Measurements from ENCODE around the gene SWAP70. TPM values are rescaled to one million over a fixed set of nuclear protein-coding genes. Genes with fewer than 3 reads are reported as not detected.

SWAP70 gene
- total RNA-seq, 1 donor from 2014 or later, result 33.7 TPM

DNA sequence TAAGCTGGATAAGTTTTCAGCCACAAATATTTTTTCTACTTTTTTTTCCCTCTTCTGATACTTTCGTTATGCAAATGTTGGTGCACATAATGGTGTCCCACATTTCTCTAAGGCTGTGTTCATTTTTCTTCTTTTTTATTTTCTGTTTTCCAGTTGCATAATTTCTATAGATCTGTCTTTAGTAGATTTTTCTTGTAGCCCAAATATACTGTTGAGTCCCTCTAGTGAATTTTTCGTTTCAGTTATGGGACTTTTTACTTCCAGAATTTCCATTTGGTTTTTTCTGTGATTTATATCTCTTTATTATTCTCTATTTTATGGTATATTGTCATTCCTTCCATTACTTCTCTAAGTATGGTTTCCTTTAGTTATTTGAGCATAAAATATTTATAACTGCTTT is 72.0 kb downstream of the SWAP70 start:
- H3K27me3 Mint-ChIP-seq (ENCODE audit: low read depth, unreplicated experiment), result no peaks in the 10 kb centered on the region
- H3K4me3 Mint-ChIP-seq (ENCODE audit: unreplicated experiment), result no peak overlapping the region
- H3K4me1 ChIP-seq (ENCODE audit: insufficient read depth, low read length), result no peaks in the 10 kb centered on the region
- H3K27me3 ChIP-seq (ENCODE audit: insufficient read depth, low read length), result no peaks in the 10 kb centered on the region
- H3K4me1 Mint-ChIP-seq (ENCODE audit: low read depth, unreplicated experiment), result peaks cover 13% of the 10 kb centered on the region
- peaks cover 7% of the 10 kb centered on the region for H3K9me3 Mint-ChIP-seq (ENCODE audit: unreplicated experiment)
- H4K20me1 ChIP-seq (ENCODE audit: insufficient read depth, low read length), result no peaks in the 10 kb centered on the region
- H3K4me3 ChIP-seq (ENCODE audit: insufficient read depth, low read depth, low read length), result no peak overlapping the region
- no peak overlapping the region for H3K4me2 ChIP-seq (ENCODE audit: low read length)
- H3K9me3 ChIP-seq (ENCODE audit: insufficient read depth, low read depth, low read length), result no peaks in the 10 kb centered on the region
- H3K27ac ChIP-seq (ENCODE audit: low read depth, low read length), result no peak overlapping the region
- peaks cover 30% of the 10 kb centered on the region for H3K36me3 Mint-ChIP-seq (ENCODE audit: low read depth, unreplicated experiment)
- FAIRE-seq (no peak), DNase-seq (ENCODE audit: low read depth) (no peak)
- H2AFZ ChIP-seq (ENCODE audit: low read depth, low read length), result no peak overlapping the region
- no peak overlapping the region for H3K9ac ChIP-seq (ENCODE audit: low read length)
- H3K79me2 ChIP-seq (ENCODE audit: insufficient read depth, low read length), result no peaks in the 10 kb centered on the region
- H3K36me3 ChIP-seq (ENCODE audit: insufficient read depth, low read length), result peaks cover 19% of the 10 kb centered on the region
- TF ChIP-seq CTCF (IDR thresholded peaks at IDR 0.05; ENCODE audit: insufficient read depth, low read depth, low read length) (no peak), EZH2 (IDR thresholded peaks at IDR 0.05; ENCODE audit: insufficient read depth, low read length) (no peak)
- no peak overlapping the region for H3K27ac Mint-ChIP-seq (ENCODE audit: unreplicated experiment)

DNA sequence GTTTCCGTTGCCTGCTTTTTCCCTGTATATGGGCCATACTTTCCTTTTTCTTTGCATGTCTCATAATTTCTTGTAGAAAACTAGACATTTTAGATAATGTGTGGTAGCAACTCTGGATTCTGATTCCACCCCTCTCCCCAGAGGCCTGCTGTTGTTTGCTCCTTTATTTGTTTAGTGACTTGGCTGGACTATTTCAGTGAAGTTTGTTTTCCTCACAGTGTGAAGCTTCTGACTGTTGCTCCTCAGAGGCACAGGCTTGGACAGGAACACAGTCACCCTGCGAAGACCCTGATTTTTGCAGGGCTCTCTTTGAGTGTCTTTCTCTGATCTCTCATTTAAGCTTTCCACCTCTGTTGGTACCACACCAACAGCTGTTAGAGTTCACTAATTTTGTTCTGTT is 72.5 kb downstream of the SWAP70 start:
- no peak overlapping the region for H3K4me3 Mint-ChIP-seq (ENCODE audit: unreplicated experiment)
- TF ChIP-seq EZH2 (IDR thresholded peaks at IDR 0.05; ENCODE audit: insufficient read depth, low read length) (no peak), CTCF (IDR thresholded peaks at IDR 0.05; ENCODE audit: insufficient read depth, low read depth, low read length) (no peak)
- no peaks in the 10 kb centered on the region for H3K79me2 ChIP-seq (ENCODE audit: insufficient read depth, low read length)
- H3K9ac ChIP-seq (ENCODE audit: low read length), result no peak overlapping the region
- peaks cover 7% of the 10 kb centered on the region for H3K9me3 Mint-ChIP-seq (ENCODE audit: unreplicated experiment)
- no peak overlapping the region for H3K27ac ChIP-seq (ENCODE audit: low read depth, low read length)
- H3K27me3 ChIP-seq (ENCODE audit: insufficient read depth, low read length), result no peaks in the 10 kb centered on the region
- no peaks in the 10 kb centered on the region for H3K4me1 ChIP-seq (ENCODE audit: insufficient read depth, low read length)
- peaks cover 13% of the 10 kb centered on the region for H3K4me1 Mint-ChIP-seq (ENCODE audit: low read depth, unreplicated experiment)
- no peak overlapping the region for H3K4me3 ChIP-seq (ENCODE audit: insufficient read depth, low read depth, low read length)
- H3K4me2 ChIP-seq (ENCODE audit: low read length), result no peak overlapping the region
- DNase-seq (ENCODE audit: low read depth) (no peak), FAIRE-seq (no peak)
- H3K9me3 ChIP-seq (ENCODE audit: insufficient read depth, low read depth, low read length), result no peaks in the 10 kb centered on the region
- no peaks in the 10 kb centered on the region for H4K20me1 ChIP-seq (ENCODE audit: insufficient read depth, low read length)
- H2AFZ ChIP-seq (ENCODE audit: low read depth, low read length), result no peak overlapping the region
- H3K36me3 Mint-ChIP-seq (ENCODE audit: low read depth, unreplicated experiment), result peaks cover 31% of the 10 kb centered on the region
- H3K36me3 ChIP-seq (ENCODE audit: insufficient read depth, low read length), result peaks cover 23% of the 10 kb centered on the region
- H3K27me3 Mint-ChIP-seq (ENCODE audit: low read depth, unreplicated experiment), result no peaks in the 10 kb centered on the region
- no peak overlapping the region for H3K27ac Mint-ChIP-seq (ENCODE audit: unreplicated experiment)

- H4K20me1 ChIP-seq (ENCODE audit: insufficient read depth, low read length), result no peaks in the 10 kb centered on the region
- no peaks in the 10 kb centered on the region for H3K27me3 Mint-ChIP-seq (ENCODE audit: low read depth, unreplicated experiment)
- H3K36me3 ChIP-seq (ENCODE audit: insufficient read depth, low read length), result peaks cover 18% of the 10 kb centered on the region
- no peaks in the 10 kb centered on the region for H3K9me3 ChIP-seq (ENCODE audit: insufficient read depth, low read depth, low read length)
- peaks cover 14% of the 10 kb centered on the region for H3K4me1 Mint-ChIP-seq (ENCODE audit: low read depth, unreplicated experiment)
- H3K9me3 Mint-ChIP-seq (ENCODE audit: unreplicated experiment), result peaks cover 7% of the 10 kb centered on the region
- no peak overlapping the region for H3K27ac ChIP-seq (ENCODE audit: low read depth, low read length)
- H3K4me3 Mint-ChIP-seq (ENCODE audit: unreplicated experiment), result no peak overlapping the region
- no peaks in the 10 kb centered on the region for H3K27me3 ChIP-seq (ENCODE audit: insufficient read depth, low read length)
- TF ChIP-seq EZH2 (IDR thresholded peaks at IDR 0.05; ENCODE audit: insufficient read depth, low read length) (no peak), CTCF (IDR thresholded peaks at IDR 0.05; ENCODE audit: insufficient read depth, low read depth, low read length) (no peak)
- H3K36me3 Mint-ChIP-seq (ENCODE audit: low read depth, unreplicated experiment), result peaks cover 29% of the 10 kb centered on the region
- H3K4me3 ChIP-seq (ENCODE audit: insufficient read depth, low read depth, low read length), result no peak overlapping the region
- H3K4me2 ChIP-seq (ENCODE audit: low read length), result no peak overlapping the region
- no peak overlapping the region for H3K27ac Mint-ChIP-seq (ENCODE audit: unreplicated experiment)
- no peaks in the 10 kb centered on the region for H3K79me2 ChIP-seq (ENCODE audit: insufficient read depth, low read length)
- no peak overlapping the region for H2AFZ ChIP-seq (ENCODE audit: low read depth, low read length)
- no peak overlapping the region for H3K9ac ChIP-seq (ENCODE audit: low read length)
- no peak for FAIRE-seq
- no peaks in the 10 kb centered on the region for H3K4me1 ChIP-seq (ENCODE audit: insufficient read depth, low read length)
- DNase-seq (ENCODE audit: low read depth), result no peak
Observed at GRCh38 chr11:9738116-9738515, 74.2 kb downstream of the SWAP70 start.

Measured in astrocyte (in vitro differentiated cells and primary cell).